ENCODE data around the gene PEMT.

DNA sequence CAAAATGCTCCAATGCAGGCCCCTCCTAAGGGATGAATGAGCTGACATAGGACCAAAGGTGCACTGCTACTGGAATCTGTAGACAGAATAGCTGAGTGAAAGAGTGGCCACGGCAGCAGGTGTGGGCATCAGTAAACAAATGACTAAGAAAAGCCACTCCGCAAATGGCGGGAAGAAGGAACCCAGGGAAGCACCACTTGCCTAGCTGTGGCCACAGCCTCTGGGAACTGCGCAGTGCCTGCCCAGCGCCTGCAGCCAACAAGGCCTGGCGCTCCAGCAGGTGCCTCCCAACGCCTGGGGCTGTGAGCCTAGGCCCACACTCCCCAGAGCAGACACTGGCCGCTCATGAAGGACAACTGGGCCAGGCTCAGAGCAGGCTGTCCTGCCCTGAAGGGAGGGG, 11.8 kb downstream of the PEMT start:
- TF ChIP-seq CTCF (IDR thresholded peaks at IDR 0.05) (no peak), POLR2A (IDR thresholded peaks at IDR 0.05) (no peak)
